ACC112 (cell line): Measurements from ENCODE around the gene TBC1D17.

ENCODE experiments used
- H2AFZ ChIP-seq: fragments of 200-600 bp; sonication (generic); one replicate; pipeline ENCODE4 v1.6.0; 2017; ENCODE audit warnings: antibody characterized with exemption, low read length; ENCODE audit not compliant: unreplicated experiment
- H3K27ac ChIP-seq: fragments of 200-600 bp; sonication (generic); 2 replicates; pipeline ENCODE4 v1.5.1; 2014; ENCODE audit warnings: low read depth, mild to moderate bottlenecking, antibody characterized with exemption, low read length, moderate library complexity
- H3K27me3 ChIP-seq: fragments of 200-600 bp; sonication (generic); 2 replicates; pipeline ENCODE4 v1.6.1; 2014; ENCODE audit warnings: mild to moderate bottlenecking, antibody characterized with exemption, low read length, moderate library complexity, mixed read lengths; ENCODE audit not compliant: insufficient read depth
- H3K36me3 ChIP-seq: fragments of 200-600 bp; sonication (generic); 2 replicates; pipeline ENCODE4 v1.6.1; 2016; ENCODE audit warnings: mild to moderate bottlenecking, antibody characterized with exemption, low read length, moderate library complexity, mixed read lengths; ENCODE audit not compliant: insufficient read depth
- H3K4me1 ChIP-seq: fragments of 200-600 bp; sonication (generic); one replicate; pipeline ENCODE4 v1.6.1; 2016; ENCODE audit warnings: low read length, mixed read lengths; ENCODE audit not compliant: insufficient read depth, unreplicated experiment, control insufficient read depth
- H3K4me3 ChIP-seq: fragments of 200-600 bp; sonication (generic); 2 replicates; pipeline ENCODE4 v1.5.1; 2014; ENCODE audit warnings: mild to moderate bottlenecking, low read depth, low read length
- H3K79me2 ChIP-seq: fragments of 200-600 bp; sonication (generic); one replicate; pipeline ENCODE4 v1.6.0; 2016; ENCODE audit warnings: low read length; ENCODE audit not compliant: control insufficient read depth, unreplicated experiment, insufficient read depth

Gene TBC1D17

GRCh38 chr19:49937750-49938381, 60.4 kb downstream of the TBC1D17 start:
- H3K79me2 ChIP-seq: no peaks in the 10 kb centered on the region
- H3K36me3 ChIP-seq: no peaks in the 10 kb centered on the region
- peak overlapping the region; percentile 70 for H3K4me3 ChIP-seq
- H3K4me1 ChIP-seq: no peaks in the 10 kb centered on the region
- peak overlapping the region; percentile 78 for H2AFZ ChIP-seq
- no peaks in the 10 kb centered on the region for H3K27me3 ChIP-seq
- no peak overlapping the region for H3K27ac ChIP-seq
